Subcutaneous adipose tissue (tissue), 4 donors: ENCODE data around the gene MYO18B. TPM values are rescaled to one million over a fixed set of nuclear protein-coding genes. Genes with fewer than 3 reads are reported as not detected.

ENCODE experiments used
- CTCF ChIP-seq: fragments of 450-650 bp; IDR thresholded peaks from one replicate; pipeline ENCODE4 v1.5.1; 2016; ENCODE audit warnings: low read depth, mild to moderate bottlenecking, control low read depth, antibody characterized with exemption, moderate library complexity
- total RNA-seq, 4 donors: library from RNA; depleted of rRNA; stranded (reverse); fragments of >200 nt; gene quantifications; one replicate each; pipeline ENCODE4 v1.1.0, GENCODE V29; 2016

Gene MYO18B
- total RNA-seq, 4 donors from 2014 or later = under 0.01 TPM; not detected in 3

- TF ChIP-seq CTCF = no peak
These were observed 314.6 kb downstream of the MYO18B start for GRCh38 chr22:26056455-26057200.

GRCh38 chr22:26057731-26058130, 315.7 kb downstream of the MYO18B start:
- no peak for TF ChIP-seq CTCF

- no peak for TF ChIP-seq CTCF
These were observed 322.1 kb downstream of the MYO18B start for GRCh38 chr22:26064048-26064447.

GRCh38 chr22:26065847-26066246, 323.9 kb downstream of the MYO18B start:
- no peak for TF ChIP-seq CTCF

GRCh38 chr22:26066534-26066933, 324.5 kb downstream of the MYO18B start:
- no peak for TF ChIP-seq CTCF

GRCh38 chr22:26068571-26068970, 326.6 kb downstream of the MYO18B start:
- TF ChIP-seq CTCF = no peak

- no peak for TF ChIP-seq CTCF
These were observed 330.6 kb downstream of the MYO18B start for GRCh38 chr22:26072621-26073020.
